COLO668 (cell line): Measurements from ENCODE around the gene CLCN3.
"Not testable (repeated sequence)": the region's sequence is repeated elsewhere in the genome, so short reads cannot be mapped to it uniquely, and the experiment has no call there.

Experiments
- DNase-seq: peaks from one replicate; lab custom pipeline; 2025; ENCODE audit not compliant: unreplicated experiment; lab: John Stamatoyannopoulos, UW

CLCN3 gene

DNA sequence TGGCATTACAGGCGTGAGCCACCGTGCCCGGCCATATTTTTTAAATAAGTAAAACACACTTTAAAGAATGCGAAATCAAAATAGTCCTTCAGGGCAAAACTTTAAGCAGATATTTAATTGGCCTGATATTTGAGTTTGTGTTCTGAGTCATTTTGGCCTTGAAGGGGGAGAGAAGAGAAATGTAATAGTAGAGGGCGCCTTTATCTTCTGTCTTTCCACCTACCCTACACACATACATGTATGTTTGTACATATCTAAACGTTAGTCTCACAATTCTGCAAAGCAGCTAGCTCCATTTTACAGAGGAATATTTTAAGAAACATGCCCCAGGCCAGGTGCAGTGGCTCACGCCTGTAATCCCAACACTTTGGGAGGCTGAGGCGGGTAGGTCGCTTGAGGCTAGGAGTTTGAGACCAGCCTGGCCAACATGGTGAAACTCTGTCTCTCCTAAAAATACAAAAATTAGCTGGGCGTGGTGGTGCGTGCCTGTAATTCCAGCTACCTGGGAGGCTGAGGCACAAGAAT is 151.2 kb downstream of the CLCN3 start:
- DNase-seq = not testable (repeated sequence)
